WTC11 (cell line): ENCODE data around the gene PIK3C2G. TPM values are rescaled to one million over a fixed set of nuclear protein-coding genes. Genes with fewer than 3 reads are reported as not detected.

Experiments
- ATAC-seq: fragments of 200-7000 bp; cut with Tn5 transposase; 2 replicates; pipeline ENCODE4 v1.10.0; 2021; ENCODE audit warnings: mild to moderate bottlenecking, moderate library complexity
- CTCF ChIA-PET: fragments of 300-600 bp; sonication (Branson Sonifier 250); formaldehyde crosslinking; loops from one replicate; lab custom pipeline; 2021; ENCODE audit warnings: antibody characterized with exemption; lab: Charles Lee
- POLR2A ChIA-PET: fragments of 350-600 bp; sonication (Branson Sonifier 250); formaldehyde crosslinking; loops from one replicate; lab custom pipeline; 2021; ENCODE audit warnings: antibody characterized with exemption; lab: Charles Lee
- DNase-seq: peaks from one replicate; pipeline ENCODE4 v3.0.0; 2021; ENCODE audit warnings: low spot score
- H3K27ac Mint-ChIP-seq: 2 replicates; pipeline ENCODE4 v1.8.0; 2021; ENCODE audit warnings: mixed read lengths
- H3K27me3 Mint-ChIP-seq: 2 replicates; pipeline ENCODE4 v1.8.0; 2021; ENCODE audit warnings: low read depth, mild to moderate bottlenecking, moderate library complexity, mixed read lengths
- H3K36me3 Mint-ChIP-seq: 2 replicates; pipeline ENCODE4 v1.8.0; 2021; ENCODE audit warnings: mixed read lengths
- H3K4me1 Mint-ChIP-seq: 2 replicates; pipeline ENCODE4 v1.8.0; 2022; ENCODE audit warnings: mixed read lengths
- H3K4me3 Mint-ChIP-seq: 2 replicates; pipeline ENCODE4 v1.8.0; 2021; ENCODE audit warnings: mild to moderate bottlenecking, moderate library complexity, mixed read lengths
- H3K9me3 Mint-ChIP-seq: 2 replicates; pipeline ENCODE4 v1.8.0; 2021; ENCODE audit warnings: mixed read lengths
- ELF4 ChIP-seq: sonication (generic); formaldehyde crosslinking; IDR thresholded peaks from 2 replicates; pipeline ENCODE4 v1.8.1; 2022; ENCODE audit warnings: low read depth, mild to moderate bottlenecking, moderate library complexity, missing genetic modification reagents
- ETV6 ChIP-seq: sonication (generic); formaldehyde crosslinking; IDR thresholded peaks from 2 replicates; pipeline ENCODE4 v1.8.1; 2022; ENCODE audit warnings: mild to moderate bottlenecking, missing genetic modification reagents
- FOXP1 ChIP-seq: sonication (generic); formaldehyde crosslinking; IDR thresholded peaks from 2 replicates; pipeline ENCODE4 v1.8.0; 2022; ENCODE audit warnings: missing genetic modification reagents, mild to moderate bottlenecking, moderate library complexity, borderline replicate concordance
- HMGA2 ChIP-seq: fragments of 250-450 bp; sonication (Bioruptor Pico); IDR thresholded peaks from 2 replicates; pipeline ENCODE4 v1.4.0; 2021; ENCODE audit warnings: mild to moderate bottlenecking, moderate library complexity
- KAT7 ChIP-seq: sonication (generic); formaldehyde crosslinking; IDR thresholded peaks from 2 replicates; pipeline ENCODE4 v1.8.1; 2023; ENCODE audit warnings: missing genetic modification reagents, mild to moderate bottlenecking, borderline replicate concordance
- NFYB ChIP-seq: sonication (generic); formaldehyde crosslinking; conservative IDR thresholded peaks from 2 replicates; pipeline ENCODE4 v1.8.0; 2022; ENCODE audit warnings: low read depth, missing genetic modification reagents
- TEAD1 ChIP-seq: sonication (generic); formaldehyde crosslinking; IDR thresholded peaks from 2 replicates; pipeline ENCODE4 v1.8.0; 2022; ENCODE audit warnings: mild to moderate bottlenecking, missing genetic modification reagents
- ZNF263 ChIP-seq: sonication (generic); formaldehyde crosslinking; IDR thresholded peaks from 2 replicates; pipeline ENCODE4 v1.8.1; 2022; ENCODE audit warnings: low read depth, mild to moderate bottlenecking, moderate library complexity, missing genetic modification reagents
- ZNF416 ChIP-seq: fragments of 250-450 bp; sonication (Bioruptor Pico); IDR thresholded peaks from 2 replicates; pipeline ENCODE4 v1.9.0; 2021; ENCODE audit warnings: mild to moderate bottlenecking, inconsistent platforms
- total RNA-seq: library from RNA; stranded (reverse); gene quantifications from 3 replicates; pipeline ENCODE4 v1.2.3, GENCODE V29; 2021
- TF ChIP-seq, protein P1 (sequence below): sonication (generic); formaldehyde crosslinking; IDR thresholded peaks from 2 replicates; pipeline ENCODE4 v1.8.0; 2023; ENCODE audit warnings: missing genetic modification reagents
- TF ChIP-seq, protein P2 (sequence below): sonication (generic); formaldehyde crosslinking; IDR thresholded peaks from 2 replicates; pipeline ENCODE4 v1.8.1; 2023; ENCODE audit warnings: mild to moderate bottlenecking, missing genetic modification reagents, borderline replicate concordance
- TF ChIP-seq, protein P3 (sequence below): fragments of 250-450 bp; sonication (Bioruptor Pico); IDR thresholded peaks from 2 replicates; pipeline ENCODE4 v1.9.0; 2021; ENCODE audit warnings: mild to moderate bottlenecking
- TF ChIP-seq, protein P4 (sequence below): sonication (generic); formaldehyde crosslinking; conservative IDR thresholded peaks from 2 replicates; pipeline ENCODE4 v1.8.1; 2023; ENCODE audit warnings: mild to moderate bottlenecking, low read depth, missing genetic modification reagents, moderate library complexity
- TF ChIP-seq, protein P5 (sequence below): sonication (generic); formaldehyde crosslinking; IDR thresholded peaks from 2 replicates; pipeline ENCODE4 v1.8.1; 2023; ENCODE audit warnings: mild to moderate bottlenecking, missing genetic modification reagents, moderate library complexity

PIK3C2G gene
- total RNA-seq, 1 experiment from 2014 or later: not detected

DNA sequence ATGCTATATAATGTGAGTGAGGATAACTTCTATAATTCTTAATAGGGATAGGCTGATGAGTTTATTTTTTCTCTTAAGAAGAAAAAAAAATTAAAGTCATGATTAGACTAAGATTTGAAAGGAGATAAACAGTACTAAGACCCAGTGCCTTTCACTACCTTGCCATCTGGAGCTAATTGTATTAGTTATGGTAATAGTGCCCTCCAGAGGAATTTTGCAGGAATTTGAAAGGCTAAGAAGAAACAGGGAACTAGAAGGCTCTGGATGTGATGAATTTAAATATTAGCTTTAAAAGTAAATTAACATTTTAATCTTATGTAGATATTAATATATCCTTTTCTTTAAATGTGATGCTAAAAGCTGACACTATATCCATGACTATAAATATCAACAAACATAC, 36.6 kb upstream of the PIK3C2G start (continued):
- TF ChIP-seq, protein P1, sequence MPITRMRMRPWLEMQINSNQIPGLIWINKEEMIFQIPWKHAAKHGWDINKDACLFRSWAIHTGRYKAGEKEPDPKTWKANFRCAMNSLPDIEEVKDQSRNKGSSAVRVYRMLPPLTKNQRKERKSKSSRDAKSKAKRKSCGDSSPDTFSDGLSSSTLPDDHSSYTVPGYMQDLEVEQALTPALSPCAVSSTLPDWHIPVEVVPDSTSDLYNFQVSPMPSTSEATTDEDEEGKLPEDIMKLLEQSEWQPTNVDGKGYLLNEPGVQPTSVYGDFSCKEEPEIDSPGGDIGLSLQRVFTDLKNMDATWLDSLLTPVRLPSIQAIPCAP (CRISPR knock-in tag): no peak

DNA sequence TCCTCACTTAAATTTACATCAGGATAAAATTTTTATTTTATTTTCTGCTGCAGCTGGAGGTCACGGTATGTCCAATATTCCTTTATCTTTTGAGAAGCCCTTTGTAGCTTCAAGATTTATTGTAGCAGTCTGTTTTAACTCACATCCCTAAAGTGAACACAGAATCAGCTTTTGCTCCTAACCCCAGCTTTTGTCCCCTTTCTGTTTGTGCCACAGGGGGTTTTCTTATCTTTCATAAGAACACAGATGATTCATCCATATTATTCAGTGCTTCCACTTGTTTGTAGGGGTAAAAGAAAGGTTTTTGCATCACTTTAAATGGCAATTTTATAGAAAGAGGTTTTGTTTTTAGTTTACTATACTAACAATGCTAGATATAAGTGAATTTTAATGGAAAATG, 21.8 kb upstream of the PIK3C2G start:
- Mint-ChIP-seq H3K4me3 (no peak overlapping the region), H3K36me3 (peaks cover 13% of the 10 kb centered on the region), H3K9me3 (peaks cover 26% of the 10 kb centered on the region), H3K27ac (no peak overlapping the region), H3K4me1 (peaks cover 5% of the 10 kb centered on the region), H3K27me3 (no peaks in the 10 kb centered on the region)
- ATAC-seq (no peak), DNase-seq (no peak)
- POLR2A ChIA-PET: no interaction called here
- CTCF ChIA-PET: no interaction called here
- TF ChIP-seq KAT7 (no peak), TEAD1 (CRISPR knock-in tag) (no peak), ZNF416 (CRISPR knock-in tag) (no peak), ETV6 (CRISPR knock-in tag) (no peak), HMGA2 (CRISPR knock-in tag) (no peak), ELF4 (CRISPR knock-in tag) (no peak), NFYB (no peak), FOXP1 (CRISPR knock-in tag) (no peak), ZNF263 (CRISPR knock-in tag) (no peak)
- TF ChIP-seq, protein P2, sequence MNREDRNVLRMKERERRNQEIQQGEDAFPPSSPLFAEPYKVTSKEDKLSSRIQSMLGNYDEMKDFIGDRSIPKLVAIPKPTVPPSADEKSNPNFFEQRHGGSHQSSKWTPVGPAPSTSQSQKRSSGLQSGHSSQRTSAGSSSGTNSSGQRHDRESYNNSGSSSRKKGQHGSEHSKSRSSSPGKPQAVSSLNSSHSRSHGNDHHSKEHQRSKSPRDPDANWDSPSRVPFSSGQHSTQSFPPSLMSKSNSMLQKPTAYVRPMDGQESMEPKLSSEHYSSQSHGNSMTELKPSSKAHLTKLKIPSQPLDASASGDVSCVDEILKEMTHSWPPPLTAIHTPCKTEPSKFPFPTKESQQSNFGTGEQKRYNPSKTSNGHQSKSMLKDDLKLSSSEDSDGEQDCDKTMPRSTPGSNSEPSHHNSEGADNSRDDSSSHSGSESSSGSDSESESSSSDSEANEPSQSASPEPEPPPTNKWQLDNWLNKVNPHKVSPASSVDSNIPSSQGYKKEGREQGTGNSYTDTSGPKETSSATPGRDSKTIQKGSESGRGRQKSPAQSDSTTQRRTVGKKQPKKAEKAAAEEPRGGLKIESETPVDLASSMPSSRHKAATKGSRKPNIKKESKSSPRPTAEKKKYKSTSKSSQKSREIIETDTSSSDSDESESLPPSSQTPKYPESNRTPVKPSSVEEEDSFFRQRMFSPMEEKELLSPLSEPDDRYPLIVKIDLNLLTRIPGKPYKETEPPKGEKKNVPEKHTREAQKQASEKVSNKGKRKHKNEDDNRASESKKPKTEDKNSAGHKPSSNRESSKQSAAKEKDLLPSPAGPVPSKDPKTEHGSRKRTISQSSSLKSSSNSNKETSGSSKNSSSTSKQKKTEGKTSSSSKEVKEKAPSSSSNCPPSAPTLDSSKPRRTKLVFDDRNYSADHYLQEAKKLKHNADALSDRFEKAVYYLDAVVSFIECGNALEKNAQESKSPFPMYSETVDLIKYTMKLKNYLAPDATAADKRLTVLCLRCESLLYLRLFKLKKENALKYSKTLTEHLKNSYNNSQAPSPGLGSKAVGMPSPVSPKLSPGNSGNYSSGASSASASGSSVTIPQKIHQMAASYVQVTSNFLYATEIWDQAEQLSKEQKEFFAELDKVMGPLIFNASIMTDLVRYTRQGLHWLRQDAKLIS (CRISPR knock-in tag): no peak
- TF ChIP-seq, protein P3, sequence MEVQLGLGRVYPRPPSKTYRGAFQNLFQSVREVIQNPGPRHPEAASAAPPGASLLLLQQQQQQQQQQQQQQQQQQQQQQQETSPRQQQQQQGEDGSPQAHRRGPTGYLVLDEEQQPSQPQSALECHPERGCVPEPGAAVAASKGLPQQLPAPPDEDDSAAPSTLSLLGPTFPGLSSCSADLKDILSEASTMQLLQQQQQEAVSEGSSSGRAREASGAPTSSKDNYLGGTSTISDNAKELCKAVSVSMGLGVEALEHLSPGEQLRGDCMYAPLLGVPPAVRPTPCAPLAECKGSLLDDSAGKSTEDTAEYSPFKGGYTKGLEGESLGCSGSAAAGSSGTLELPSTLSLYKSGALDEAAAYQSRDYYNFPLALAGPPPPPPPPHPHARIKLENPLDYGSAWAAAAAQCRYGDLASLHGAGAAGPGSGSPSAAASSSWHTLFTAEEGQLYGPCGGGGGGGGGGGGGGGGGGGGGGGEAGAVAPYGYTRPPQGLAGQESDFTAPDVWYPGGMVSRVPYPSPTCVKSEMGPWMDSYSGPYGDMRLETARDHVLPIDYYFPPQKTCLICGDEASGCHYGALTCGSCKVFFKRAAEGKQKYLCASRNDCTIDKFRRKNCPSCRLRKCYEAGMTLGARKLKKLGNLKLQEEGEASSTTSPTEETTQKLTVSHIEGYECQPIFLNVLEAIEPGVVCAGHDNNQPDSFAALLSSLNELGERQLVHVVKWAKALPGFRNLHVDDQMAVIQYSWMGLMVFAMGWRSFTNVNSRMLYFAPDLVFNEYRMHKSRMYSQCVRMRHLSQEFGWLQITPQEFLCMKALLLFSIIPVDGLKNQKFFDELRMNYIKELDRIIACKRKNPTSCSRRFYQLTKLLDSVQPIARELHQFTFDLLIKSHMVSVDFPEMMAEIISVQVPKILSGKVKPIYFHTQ: no peak
- TF ChIP-seq, protein P4, sequence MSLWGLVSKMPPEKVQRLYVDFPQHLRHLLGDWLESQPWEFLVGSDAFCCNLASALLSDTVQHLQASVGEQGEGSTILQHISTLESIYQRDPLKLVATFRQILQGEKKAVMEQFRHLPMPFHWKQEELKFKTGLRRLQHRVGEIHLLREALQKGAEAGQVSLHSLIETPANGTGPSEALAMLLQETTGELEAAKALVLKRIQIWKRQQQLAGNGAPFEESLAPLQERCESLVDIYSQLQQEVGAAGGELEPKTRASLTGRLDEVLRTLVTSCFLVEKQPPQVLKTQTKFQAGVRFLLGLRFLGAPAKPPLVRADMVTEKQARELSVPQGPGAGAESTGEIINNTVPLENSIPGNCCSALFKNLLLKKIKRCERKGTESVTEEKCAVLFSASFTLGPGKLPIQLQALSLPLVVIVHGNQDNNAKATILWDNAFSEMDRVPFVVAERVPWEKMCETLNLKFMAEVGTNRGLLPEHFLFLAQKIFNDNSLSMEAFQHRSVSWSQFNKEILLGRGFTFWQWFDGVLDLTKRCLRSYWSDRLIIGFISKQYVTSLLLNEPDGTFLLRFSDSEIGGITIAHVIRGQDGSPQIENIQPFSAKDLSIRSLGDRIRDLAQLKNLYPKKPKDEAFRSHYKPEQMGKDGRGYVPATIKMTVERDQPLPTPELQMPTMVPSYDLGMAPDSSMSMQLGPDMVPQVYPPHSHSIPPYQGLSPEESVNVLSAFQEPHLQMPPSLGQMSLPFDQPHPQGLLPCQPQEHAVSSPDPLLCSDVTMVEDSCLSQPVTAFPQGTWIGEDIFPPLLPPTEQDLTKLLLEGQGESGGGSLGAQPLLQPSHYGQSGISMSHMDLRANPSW (CRISPR knock-in tag): no peak
- TF ChIP-seq, protein P5, sequence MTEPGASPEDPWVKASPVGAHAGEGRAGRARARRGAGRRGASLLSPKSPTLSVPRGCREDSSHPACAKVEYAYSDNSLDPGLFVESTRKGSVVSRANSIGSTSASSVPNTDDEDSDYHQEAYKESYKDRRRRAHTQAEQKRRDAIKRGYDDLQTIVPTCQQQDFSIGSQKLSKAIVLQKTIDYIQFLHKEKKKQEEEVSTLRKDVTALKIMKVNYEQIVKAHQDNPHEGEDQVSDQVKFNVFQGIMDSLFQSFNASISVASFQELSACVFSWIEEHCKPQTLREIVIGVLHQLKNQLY: no peak
